K562 (cell line): Measurements from ENCODE around the gene IGLL1.

Experiments used
- ARHGAP35 ChIP-seq: fragments of 450-650 bp; IDR thresholded peaks from 2 replicates; pipeline ENCODE4 v1.6.1; 2018; ENCODE audit not compliant: partially characterized antibody
- EHMT2 ChIP-seq: fragments of 450-650 bp; IDR thresholded peaks from 2 replicates; pipeline ENCODE4 v1.6.1; 2018; ENCODE audit warnings: antibody characterized with exemption
- POLR2AphosphoS5 ChIP-seq: IDR thresholded peaks from 2 replicates; pipeline ENCODE4 v1.6.1; 2011; ENCODE audit warnings: mild to moderate bottlenecking, low read depth, low read length, moderate library complexity; ENCODE audit not compliant: control insufficient read depth, insufficient read depth
- ZNF121 ChIP-seq: sonication (generic); formaldehyde crosslinking; conservative IDR thresholded peaks from 2 replicates; pipeline ENCODE4 v1.8.0; 2022; ENCODE audit warnings: missing genetic modification reagents
- TF ChIP-seq, protein P1 (sequence below), 2 experiments: fragments of 450-650 bp in 1 of 2; sonication (generic) in 1 of 2; formaldehyde crosslinking in 1 of 2; IDR thresholded peaks in 1 of 2; conservative IDR thresholded peaks in 1 of 2; 2 replicates each; pipeline versions ENCODE4 v1.6.1 to v1.8.1; 2016 to 2023; ENCODE audit warnings: mild to moderate bottlenecking in 2 of 2, moderate library complexity in 2 of 2, inconsistent platforms in 1 of 2, missing genetic modification reagents in 1 of 2
- TF ChIP-seq, protein P2 (sequence below): IDR thresholded peaks from 3 replicates; pipeline ENCODE4 v1.6.1; 2011; ENCODE audit warnings: borderline replicate concordance, mild to moderate bottlenecking; ENCODE audit not compliant: insufficient read length, insufficient read depth

DNA sequence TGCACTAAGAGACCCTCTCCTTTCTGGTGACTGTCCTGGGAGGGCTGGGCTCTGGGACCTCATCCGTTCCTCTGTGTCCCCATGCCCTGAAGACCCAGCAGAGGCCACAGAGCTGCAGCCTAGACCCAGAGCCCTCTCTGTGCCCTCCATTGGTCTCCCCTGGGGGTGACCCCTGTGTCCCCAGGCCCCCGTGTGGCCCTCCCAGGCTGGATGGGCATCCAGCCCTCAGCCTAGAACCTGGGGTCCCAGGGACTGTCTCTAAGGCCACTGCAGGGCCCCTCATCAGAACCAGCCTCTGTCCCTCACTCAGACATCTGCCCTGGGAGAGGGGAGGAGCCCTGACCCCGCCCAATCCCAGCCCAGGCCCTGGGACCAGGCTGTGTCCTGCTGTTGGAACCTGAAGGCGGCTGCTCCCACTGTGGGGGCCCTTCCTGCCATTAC is 5.7 kb downstream of the IGLL1 start:
- TF ChIP-seq, protein P1, sequence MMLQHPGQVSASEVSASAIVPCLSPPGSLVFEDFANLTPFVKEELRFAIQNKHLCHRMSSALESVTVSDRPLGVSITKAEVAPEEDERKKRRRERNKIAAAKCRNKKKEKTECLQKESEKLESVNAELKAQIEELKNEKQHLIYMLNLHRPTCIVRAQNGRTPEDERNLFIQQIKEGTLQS (IDR thresholded peaks at IDR 0.05): no peak
- TF ChIP-seq, protein P1 (CRISPR knock-in tag; conservative IDR thresholded peaks at IDR 0.05): no peak
- TF ChIP-seq ZNF121 (CRISPR knock-in tag): no peak
- no peak for TF ChIP-seq EHMT2
- TF ChIP-seq POLR2AphosphoS5: no peak
- TF ChIP-seq, protein P2, sequence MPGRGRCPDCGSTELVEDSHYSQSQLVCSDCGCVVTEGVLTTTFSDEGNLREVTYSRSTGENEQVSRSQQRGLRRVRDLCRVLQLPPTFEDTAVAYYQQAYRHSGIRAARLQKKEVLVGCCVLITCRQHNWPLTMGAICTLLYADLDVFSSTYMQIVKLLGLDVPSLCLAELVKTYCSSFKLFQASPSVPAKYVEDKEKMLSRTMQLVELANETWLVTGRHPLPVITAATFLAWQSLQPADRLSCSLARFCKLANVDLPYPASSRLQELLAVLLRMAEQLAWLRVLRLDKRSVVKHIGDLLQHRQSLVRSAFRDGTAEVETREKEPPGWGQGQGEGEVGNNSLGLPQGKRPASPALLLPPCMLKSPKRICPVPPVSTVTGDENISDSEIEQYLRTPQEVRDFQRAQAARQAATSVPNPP: no peak
- no peak for TF ChIP-seq ARHGAP35
